CD14-positive monocyte (primary cell): ENCODE results near the gene TES. TPM values are rescaled to one million over a fixed set of nuclear protein-coding genes. Genes with fewer than 3 reads are reported as not detected.

Source experiments
- DNase-seq, 3 donors: peaks; one replicate each; pipeline ENCODE4 v3.0.0-alpha.2; 2011 to 2022
- H2AFZ ChIP-seq: 2 replicates; pipeline ENCODE4 v1.6.0; 2012; ENCODE audit warnings: mild to moderate bottlenecking, low read depth, low read length, inconsistent platforms; ENCODE audit not compliant: insufficient read depth, poor library complexity, severe bottlenecking
- H3K27ac ChIP-seq, 2 donors: 1 replicate in 1 of 2; 2 replicates in 1 of 2; pipeline ENCODE4 v1.5.1; 2012 to 2013; ENCODE audit warnings: low read length in 2 of 2, control low read depth in 1 of 2, inconsistent platforms in 1 of 2, low read depth in 1 of 2, mild to moderate bottlenecking in 1 of 2
- H3K27me3 ChIP-seq, 2 donors: one replicate each; pipeline versions ENCODE4 v1.6.0 to v1.6.1; 2011 to 2013; ENCODE audit warnings: low read length in 2 of 2; ENCODE audit not compliant: control insufficient read depth in 2 of 2, insufficient read depth in 2 of 2
- H3K36me3 ChIP-seq, 2 donors: replicated peaks in 1 of 2; 1 replicate in 1 of 2; 2 replicates in 1 of 2; pipeline versions ENCODE4 v1.5.1 to v1.6.1; 2012 to 2013; ENCODE audit warnings: low read length in 2 of 2, control low read depth in 1 of 2, inconsistent platforms in 1 of 2, mild to moderate bottlenecking in 1 of 2; ENCODE audit not compliant: insufficient read depth in 2 of 2, control insufficient read depth in 1 of 2
- H3K4me1 ChIP-seq, 2 donors: 1 replicate in 1 of 2; 2 replicates in 1 of 2; pipeline versions ENCODE4 v1.5.1 to v1.6.1; 2012 to 2013; ENCODE audit warnings: low read length in 2 of 2, control low read depth in 1 of 2, inconsistent platforms in 1 of 2, mild to moderate bottlenecking in 1 of 2, moderate library complexity in 1 of 2; ENCODE audit not compliant: insufficient read depth in 2 of 2, control insufficient read depth in 1 of 2
- H3K4me2 ChIP-seq: replicated peaks from 2 replicates; pipeline ENCODE3; 2012; ENCODE audit warnings: low read length, moderate library complexity, mild to moderate bottlenecking; ENCODE audit not compliant: poor library complexity, severe bottlenecking; ENCODE audit errors: extremely low read depth
- H3K4me3 ChIP-seq, 3 experiments: fragments of 200-600 bp in 1 of 3; sonication (generic) in 1 of 3; replicated peaks in 1 of 3; 1 replicate in 2 of 3; 2 replicates in 1 of 3; pipeline ENCODE4 v1.5.1; 2011 to 2013; ENCODE audit warnings: low read length in 3 of 3, mild to moderate bottlenecking in 3 of 3, control low read depth in 2 of 3, low read depth in 2 of 3, inconsistent platforms in 1 of 3, moderate library complexity in 1 of 3
- H3K79me2 ChIP-seq: 2 replicates; pipeline ENCODE4 v1.6.0; 2012; ENCODE audit warnings: mild to moderate bottlenecking, control low read depth, inconsistent platforms, low read length, moderate library complexity; ENCODE audit not compliant: insufficient read depth
- H3K9ac ChIP-seq: 2 replicates; pipeline ENCODE4 v1.6.0; 2017; ENCODE audit warnings: low read length, mild to moderate bottlenecking; ENCODE audit not compliant: insufficient read depth, poor library complexity, severe bottlenecking
- H3K9me3 ChIP-seq, 2 donors: replicated peaks in 1 of 2; 1 replicate in 1 of 2; 2 replicates in 1 of 2; pipeline versions ENCODE4 v1.5.1 to v1.6.1; 2012 to 2013; ENCODE audit warnings: low read length in 2 of 2, control low read depth in 1 of 2; ENCODE audit not compliant: control insufficient read depth in 1 of 2, insufficient read depth in 1 of 2
- H4K20me1 ChIP-seq: 2 replicates; pipeline ENCODE4 v1.6.0; 2012; ENCODE audit warnings: mild to moderate bottlenecking, low read length, control low read depth, moderate library complexity; ENCODE audit not compliant: insufficient read depth
- H3K27ac Mint-ChIP-seq, 7 donors: one replicate each; pipeline ENCODE4 v1.8.0; 2020; ENCODE audit warnings: mild to moderate bottlenecking in 7 of 7, mixed read lengths in 7 of 7, moderate library complexity in 6 of 7, inconsistent platforms in 2 of 7
- H3K27me3 Mint-ChIP-seq, 3 donors: one replicate each; pipeline ENCODE4 v1.8.0; 2021 to 2022; ENCODE audit warnings: low read depth in 3 of 3, mild to moderate bottlenecking in 3 of 3, mixed read lengths in 3 of 3, moderate library complexity in 3 of 3, inconsistent platforms in 1 of 3
- H3K36me3 Mint-ChIP-seq, 2 donors: one replicate each; pipeline ENCODE4 v1.8.0; 2020; ENCODE audit warnings: mixed read lengths in 2 of 2, inconsistent platforms in 1 of 2, mild to moderate bottlenecking in 1 of 2
- H3K4me1 Mint-ChIP-seq: one replicate; pipeline ENCODE4 v1.8.0; 2020; ENCODE audit warnings: mild to moderate bottlenecking, mixed read lengths
- H3K4me3 Mint-ChIP-seq, 2 donors: one replicate each; pipeline ENCODE4 v1.8.0; 2020; ENCODE audit warnings: mild to moderate bottlenecking in 2 of 2, mixed read lengths in 2 of 2, moderate library complexity in 1 of 2
- H3K9me3 Mint-ChIP-seq, 7 donors: one replicate each; pipeline ENCODE4 v1.8.0; 2020 to 2022; ENCODE audit warnings: mixed read lengths in 7 of 7, mild to moderate bottlenecking in 6 of 7, moderate library complexity in 6 of 7, inconsistent platforms in 2 of 7
- WGBS: methylation state at CpG from one replicate; pipeline ENCODE4 v1.1.5; 2013; ENCODE audit warnings: missing lambda C conversion rate; ENCODE audit not compliant: insufficient coverage; 5-methylcytosine and 5-hydroxymethylcytosine counted together
- intact Hi-C, 2 donors: fragments of 100-400 bp; cut with micrococcal nuclease; formaldehyde crosslinking; loops; one replicate each; pipeline versions ENCODE4 v1.15.0 to v1.15.1; 2023
- polyA plus RNA-seq, 3 donors: library from polyadenylated mRNA; depleted of rRNA in 1 of 3; unstranded in 2 of 3; stranded (reverse) in 1 of 3; fragments of 300-500 nt in 2 of 3; fragments of >200 nt in 1 of 3; fragmentation: Illumina TruSeq in 2 of 3; gene quantifications; 1 replicate in 2 of 3; 2 replicates in 1 of 3; pipeline ENCODE4 v1.2.3, GENCODE V29; 2012 to 2021
- TF ChIP-seq, protein P1 (sequence below): fragments of 200-600 bp; IDR thresholded peaks from one replicate; pipeline ENCODE4 v1.8.0; 2022; ENCODE audit warnings: antibody characterized with exemption, mild to moderate bottlenecking

Gene TES
- polyA plus RNA-seq, 3 donors, result 61.7 to 104 (median 89.0) TPM

DNA sequence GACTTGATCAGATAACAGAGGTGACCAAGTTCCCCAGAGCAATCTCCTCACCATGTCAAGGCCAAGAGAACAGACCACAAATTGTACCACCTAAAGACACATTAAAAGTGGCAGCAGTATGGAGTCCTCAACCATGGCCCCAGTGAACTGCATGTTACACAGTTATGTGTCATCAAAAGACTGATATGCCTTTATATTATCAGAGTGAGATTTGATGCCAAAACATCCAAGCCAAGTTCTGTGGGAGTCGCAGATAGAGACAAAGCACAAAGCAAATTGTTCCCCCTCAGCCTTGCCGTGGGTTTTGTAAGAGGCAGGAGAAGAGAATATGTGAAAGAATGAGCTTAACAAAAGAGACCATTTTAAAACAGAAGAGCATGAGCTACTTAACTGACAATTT is 39.2 kb upstream of the TES start:
- Histone ChIP-seq H3K4me2 (no peak overlapping the region), H3K4me1 (peaks cover 17% of the 10 kb centered on the region in 2 donors), H3K9ac (no peak overlapping the region), H4K20me1 (no peaks in the 10 kb centered on the region), H3K4me3 (no peak overlapping the region), H3K36me3 (no peaks in the 10 kb centered on the region), H3K79me2 (no peaks in the 10 kb centered on the region), H3K27me3 (no peaks in the 10 kb centered on the region), H3K9me3 (no peaks in the 10 kb centered on the region), H3K27ac (no peak overlapping the region), H2AFZ (no peak overlapping the region)
- intact Hi-C loops, result loop anchor here in 1 of 2 donors (10.0 kb wide), 1 partner anchor 634 kb away; no protein-coding TSS in a partner anchor
- DNase-seq, result no peak
- Mint-ChIP-seq H3K9me3 (peaks cover 0 to 4% (median 2%) of the 10 kb centered on the region in 7 donors), H3K4me3 (no peak overlapping the region), H3K4me1 (peaks cover 15% of the 10 kb centered on the region), H3K36me3 (peaks cover 0 to 2% of the 10 kb centered on the region in 2 donors), H3K27ac (no peak overlapping the region), H3K27me3 (no peaks in the 10 kb centered on the region)
- WGBS, result 100% methylated on average over 1 of the region's 2 CpGs
- TF ChIP-seq, protein P1, sequence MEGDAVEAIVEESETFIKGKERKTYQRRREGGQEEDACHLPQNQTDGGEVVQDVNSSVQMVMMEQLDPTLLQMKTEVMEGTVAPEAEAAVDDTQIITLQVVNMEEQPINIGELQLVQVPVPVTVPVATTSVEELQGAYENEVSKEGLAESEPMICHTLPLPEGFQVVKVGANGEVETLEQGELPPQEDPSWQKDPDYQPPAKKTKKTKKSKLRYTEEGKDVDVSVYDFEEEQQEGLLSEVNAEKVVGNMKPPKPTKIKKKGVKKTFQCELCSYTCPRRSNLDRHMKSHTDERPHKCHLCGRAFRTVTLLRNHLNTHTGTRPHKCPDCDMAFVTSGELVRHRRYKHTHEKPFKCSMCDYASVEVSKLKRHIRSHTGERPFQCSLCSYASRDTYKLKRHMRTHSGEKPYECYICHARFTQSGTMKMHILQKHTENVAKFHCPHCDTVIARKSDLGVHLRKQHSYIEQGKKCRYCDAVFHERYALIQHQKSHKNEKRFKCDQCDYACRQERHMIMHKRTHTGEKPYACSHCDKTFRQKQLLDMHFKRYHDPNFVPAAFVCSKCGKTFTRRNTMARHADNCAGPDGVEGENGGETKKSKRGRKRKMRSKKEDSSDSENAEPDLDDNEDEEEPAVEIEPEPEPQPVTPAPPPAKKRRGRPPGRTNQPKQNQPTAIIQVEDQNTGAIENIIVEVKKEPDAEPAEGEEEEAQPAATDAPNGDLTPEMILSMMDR, result no peak

- Histone ChIP-seq H3K27me3 (no peaks in the 10 kb centered on the region), H2AFZ (no peak overlapping the region), H3K79me2 (no peaks in the 10 kb centered on the region), H3K27ac (no peak overlapping the region), H3K36me3 (no peaks in the 10 kb centered on the region), H4K20me1 (no peaks in the 10 kb centered on the region), H3K4me2 (no peak overlapping the region), H3K4me1 (peaks cover 4% of the 10 kb centered on the region in 2 donors), H3K9me3 (no peaks in the 10 kb centered on the region), H3K4me3 (no peak overlapping the region), H3K9ac (no peak overlapping the region)
- Mint-ChIP-seq H3K4me3 (no peak overlapping the region), H3K4me1 (peaks cover 2% of the 10 kb centered on the region), H3K9me3 (peaks cover 0 to 4% (median under 1%) of the 10 kb centered on the region in 7 donors), H3K27ac (no peak overlapping the region), H3K27me3 (no peaks in the 10 kb centered on the region), H3K36me3 (peaks cover 0 to 2% of the 10 kb centered on the region in 2 donors)
- TF ChIP-seq, protein P1, result no peak
- DNase-seq, result no peak
- intact Hi-C loops, result loop anchor here in 1 of 2 donors (10.0 kb wide), 1 partner anchor 632 kb away; no protein-coding TSS in a partner anchor
These were observed 38.0 kb upstream of the TES start for GRCh38 chr7:116172353-116172752.
